Activated CD4-positive, alpha-beta memory T cell treated with anti-CD3 and anti-CD28 coated beads, Interleukin-2, amount 10 ng/mL, durations not matched to agents 7 days and 5 days (primary cell): ENCODE results near the gene CLDN22. TPM values are rescaled to one million over a fixed set of nuclear protein-coding genes. Genes with fewer than 3 reads are reported as not detected.

Experiments used
- CTCF ChIA-PET: fragments of 350-600 bp; sonication (Branson Sonifier 250); formaldehyde crosslinking; loops from one replicate; lab custom pipeline; 2021; ENCODE audit warnings: antibody characterized with exemption, inconsistent platforms; lab: Charles Lee
- POLR2A ChIA-PET: fragments of 350-600 bp; sonication (Branson Sonifier 250); formaldehyde crosslinking; loops from one replicate; lab custom pipeline; 2021; ENCODE audit warnings: antibody characterized with exemption; lab: Charles Lee
- DNase-seq: peaks from one replicate; pipeline ENCODE4 v3.0.0-alpha.2; 2020
- H3K27ac Mint-ChIP-seq: one replicate; pipeline ENCODE4 v1.8.0; 2021; ENCODE audit warnings: mild to moderate bottlenecking, mixed read lengths
- H3K27me3 Mint-ChIP-seq: one replicate; pipeline ENCODE4 v1.8.0; 2021; ENCODE audit warnings: mixed read lengths
- H3K36me3 Mint-ChIP-seq: one replicate; pipeline ENCODE4 v1.8.0; 2021; ENCODE audit warnings: low read depth, mixed read lengths
- H3K4me1 Mint-ChIP-seq: one replicate; pipeline ENCODE4 v1.8.0; 2021; ENCODE audit warnings: mixed read lengths
- H3K4me3 Mint-ChIP-seq: one replicate; pipeline ENCODE4 v1.8.0; 2021; ENCODE audit warnings: mild to moderate bottlenecking, mixed read lengths
- H3K9me3 Mint-ChIP-seq: one replicate; pipeline ENCODE4 v1.8.0; 2021; ENCODE audit warnings: mixed read lengths
- total RNA-seq, 2 experiments: library from RNA; stranded (reverse); gene quantifications; one replicate each; pipeline ENCODE4 v1.2.3, GENCODE V29; 2021

CLDN22 gene
- total RNA-seq, 2 experiments from 2014 or later: not detected

DNA sequence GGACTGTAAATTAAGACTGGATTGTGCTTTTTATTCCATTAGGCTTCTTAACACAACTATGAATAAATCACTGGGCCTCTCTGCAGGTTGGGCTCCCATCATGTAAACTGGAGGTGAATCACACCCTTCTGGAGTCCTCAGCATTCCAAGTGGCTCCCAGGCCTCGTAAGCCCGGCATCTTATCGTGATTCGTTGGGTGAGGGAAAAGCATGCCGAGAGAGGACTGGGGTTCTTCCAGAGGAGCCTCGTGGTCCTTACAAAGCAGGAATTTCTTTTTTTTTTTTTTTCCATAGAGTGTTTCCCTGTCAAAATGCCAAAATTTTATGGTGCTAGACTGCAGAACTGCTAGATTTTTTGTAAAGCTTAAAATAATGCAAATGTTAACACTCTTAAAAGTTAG lies 20.0 kb downstream of the CLDN22 start:
- Mint-ChIP-seq H3K9me3 (no peaks in the 10 kb centered on the region), H3K36me3 (no peaks in the 10 kb centered on the region), H3K4me1 (peaks cover 9% of the 10 kb centered on the region), H3K27me3 (peaks cover 3% of the 10 kb centered on the region), H3K4me3 (no peak overlapping the region), H3K27ac (no peak overlapping the region)
- no peak for DNase-seq
- ChIA-PET CTCF (interaction anchor here (1.3 kb wide), 1 partner anchor 38 kb away, joined by 3 read pairs; no protein-coding TSS in a partner anchor), POLR2A (no interaction called here)

- Mint-ChIP-seq H3K9me3 (no peaks in the 10 kb centered on the region), H3K4me1 (peaks cover 9% of the 10 kb centered on the region), H3K27ac (no peak overlapping the region), H3K36me3 (no peaks in the 10 kb centered on the region), H3K27me3 (no peaks in the 10 kb centered on the region), H3K4me3 (no peak overlapping the region)
- no peak for DNase-seq
- CTCF ChIA-PET: interaction anchor here (1.3 kb wide), 1 partner anchor 38 kb away, joined by 3 read pairs; no protein-coding TSS in a partner anchor
- POLR2A ChIA-PET: no interaction called here
These were observed 20.6 kb downstream of the CLDN22 start for GRCh38 chr4:183299464-183299863.

GRCh38 chr4:183297675-183298074 lies 22.4 kb downstream of the CLDN22 start:
- Mint-ChIP-seq H3K4me3 (no peak overlapping the region), H3K9me3 (no peaks in the 10 kb centered on the region), H3K27ac (no peak overlapping the region), H3K27me3 (no peaks in the 10 kb centered on the region), H3K36me3 (no peaks in the 10 kb centered on the region), H3K4me1 (peaks cover 9% of the 10 kb centered on the region)
- no peak for DNase-seq
- ChIA-PET POLR2A (no interaction called here), CTCF (interaction anchor here (0.6 to 1.2 kb wide), 2 partner anchors 41 to 507 kb away, joined by 3 read pairs; no protein-coding TSS in a partner anchor)

- Mint-ChIP-seq H3K4me1 (peaks cover 5% of the 10 kb centered on the region), H3K27me3 (no peaks in the 10 kb centered on the region), H3K4me3 (no peak overlapping the region), H3K9me3 (no peaks in the 10 kb centered on the region), H3K36me3 (no peaks in the 10 kb centered on the region), H3K27ac (no peak overlapping the region)
- POLR2A ChIA-PET: no interaction called here
- CTCF ChIA-PET: no interaction called here
- DNase-seq: no peak
These were observed 24.4 kb downstream of the CLDN22 start for GRCh38 chr4:183295711-183296110.

- no peaks in the 10 kb centered on the region for H3K9me3 Mint-ChIP-seq
- H3K4me3 Mint-ChIP-seq: no peak overlapping the region
- H3K36me3 Mint-ChIP-seq: no peaks in the 10 kb centered on the region
- H3K27ac Mint-ChIP-seq: no peak overlapping the region
- POLR2A ChIA-PET: no interaction called here
- no peaks in the 10 kb centered on the region for H3K4me1 Mint-ChIP-seq
- CTCF ChIA-PET: no interaction called here
- DNase-seq: no peak
- no peaks in the 10 kb centered on the region for H3K27me3 Mint-ChIP-seq
These were observed 29.0 kb downstream of the CLDN22 start for GRCh38 chr4:183291070-183291469.

GRCh38 chr4:183289688-183290087 lies 30.4 kb downstream of the CLDN22 start:
- Mint-ChIP-seq H3K4me1 (no peaks in the 10 kb centered on the region), H3K4me3 (no peak overlapping the region), H3K27me3 (no peaks in the 10 kb centered on the region), H3K27ac (no peak overlapping the region), H3K36me3 (no peaks in the 10 kb centered on the region), H3K9me3 (no peaks in the 10 kb centered on the region)
- CTCF ChIA-PET: no interaction called here
- DNase-seq: no peak
- POLR2A ChIA-PET: no interaction called here

GRCh38 chr4:183288955-183289354 lies 31.1 kb downstream of the CLDN22 start:
- Mint-ChIP-seq H3K27ac (no peak overlapping the region), H3K4me1 (no peaks in the 10 kb centered on the region), H3K27me3 (no peaks in the 10 kb centered on the region), H3K4me3 (no peak overlapping the region), H3K36me3 (no peaks in the 10 kb centered on the region), H3K9me3 (no peaks in the 10 kb centered on the region)
- no peak for DNase-seq
- ChIA-PET CTCF (no interaction called here), POLR2A (no interaction called here)

- POLR2A ChIA-PET: no interaction called here
- DNase-seq: no peak
- H3K27ac Mint-ChIP-seq: no peak overlapping the region
- no peaks in the 10 kb centered on the region for H3K27me3 Mint-ChIP-seq
- H3K36me3 Mint-ChIP-seq: no peaks in the 10 kb centered on the region
- CTCF ChIA-PET: interaction anchor here (0.6 kb wide), 1 partner anchor 119 kb away, joined by 3 read pairs; no protein-coding TSS in a partner anchor
- no peaks in the 10 kb centered on the region for H3K4me1 Mint-ChIP-seq
- no peak overlapping the region for H3K4me3 Mint-ChIP-seq
- no peaks in the 10 kb centered on the region for H3K9me3 Mint-ChIP-seq
These were observed 32.4 kb downstream of the CLDN22 start for GRCh38 chr4:183287677-183288076.

- ChIA-PET POLR2A (no interaction called here), CTCF (interaction anchor here (0.6 kb wide), 1 partner anchor 120 kb away, joined by 3 read pairs; no protein-coding TSS in a partner anchor)
- Mint-ChIP-seq H3K27ac (no peak overlapping the region), H3K36me3 (no peaks in the 10 kb centered on the region), H3K9me3 (no peaks in the 10 kb centered on the region), H3K4me3 (no peak overlapping the region), H3K4me1 (no peaks in the 10 kb centered on the region), H3K27me3 (no peaks in the 10 kb centered on the region)
- DNase-seq: no peak
These were observed 32.8 kb downstream of the CLDN22 start for GRCh38 chr4:183287309-183287659.

DNA sequence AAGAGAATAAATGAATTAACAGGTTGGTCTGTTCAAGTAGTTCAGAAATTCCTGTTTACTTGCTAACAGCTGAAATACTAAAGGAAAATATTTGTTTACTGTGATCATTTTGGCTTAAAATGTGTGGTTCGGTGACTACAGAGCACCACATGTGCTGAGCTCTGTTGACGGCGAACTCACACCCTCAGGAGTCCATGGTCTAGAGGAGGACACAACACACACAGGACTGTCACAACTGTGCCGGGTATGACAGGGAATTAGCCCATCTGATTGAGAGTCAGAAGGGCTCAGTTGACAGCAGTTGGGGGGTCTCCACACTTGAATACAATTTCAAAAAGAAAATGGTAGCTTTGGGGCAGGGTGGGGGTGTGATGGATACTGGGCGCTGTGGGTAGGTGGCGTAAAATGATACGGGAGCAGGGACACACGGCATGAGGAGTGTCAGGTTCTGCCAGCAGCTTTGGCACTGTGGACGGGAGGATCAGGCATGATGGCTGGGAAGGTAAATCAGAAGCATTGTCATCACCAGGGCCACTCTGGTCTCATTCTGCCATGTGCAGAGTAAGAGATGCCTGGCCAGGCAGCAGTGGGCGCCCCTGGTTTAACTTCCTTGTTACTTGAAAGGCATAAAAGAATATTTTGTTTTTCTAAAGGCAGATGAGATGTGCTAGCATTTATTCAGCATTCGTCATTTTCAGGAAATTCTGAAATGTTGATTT lies 33.3 kb downstream of the CLDN22 start:
- Mint-ChIP-seq H3K27ac (no peak overlapping the region), H3K27me3 (no peaks in the 10 kb centered on the region), H3K36me3 (no peaks in the 10 kb centered on the region), H3K4me1 (no peaks in the 10 kb centered on the region), H3K9me3 (no peaks in the 10 kb centered on the region), H3K4me3 (no peak overlapping the region)
- CTCF ChIA-PET: no interaction called here
- POLR2A ChIA-PET: no interaction called here
- DNase-seq: no peak

DNA sequence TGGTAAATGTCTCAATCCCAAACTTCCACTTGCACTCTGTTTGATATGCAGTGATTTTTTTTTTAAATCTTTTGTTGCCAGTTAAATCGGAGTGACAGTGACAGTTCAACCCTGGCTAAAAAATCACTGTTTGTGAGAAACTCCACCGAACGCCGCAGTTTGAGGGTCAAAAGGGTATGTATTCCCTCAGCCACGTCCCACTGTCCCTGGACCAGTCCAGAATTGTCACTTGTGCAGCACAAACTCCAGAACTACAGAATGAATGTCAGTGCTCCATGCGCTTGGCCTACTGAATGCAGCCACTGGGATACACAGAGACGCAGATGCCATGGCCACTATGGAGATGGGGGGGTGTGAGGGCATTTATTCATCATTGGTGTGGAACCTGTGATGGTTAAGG lies 34.2 kb downstream of the CLDN22 start:
- POLR2A ChIA-PET: no interaction called here
- Mint-ChIP-seq H3K4me3 (no peak overlapping the region), H3K9me3 (no peaks in the 10 kb centered on the region), H3K4me1 (no peaks in the 10 kb centered on the region), H3K27ac (no peak overlapping the region), H3K36me3 (no peaks in the 10 kb centered on the region), H3K27me3 (no peaks in the 10 kb centered on the region)
- CTCF ChIA-PET: no interaction called here
- DNase-seq: no peak

GRCh38 chr4:183284965-183285364 lies 35.1 kb downstream of the CLDN22 start:
- Mint-ChIP-seq H3K9me3 (no peaks in the 10 kb centered on the region), H3K27me3 (no peaks in the 10 kb centered on the region), H3K4me3 (no peak overlapping the region), H3K36me3 (no peaks in the 10 kb centered on the region), H3K4me1 (no peaks in the 10 kb centered on the region), H3K27ac (no peak overlapping the region)
- POLR2A ChIA-PET: no interaction called here
- no peak for DNase-seq
- CTCF ChIA-PET: no interaction called here

DNA sequence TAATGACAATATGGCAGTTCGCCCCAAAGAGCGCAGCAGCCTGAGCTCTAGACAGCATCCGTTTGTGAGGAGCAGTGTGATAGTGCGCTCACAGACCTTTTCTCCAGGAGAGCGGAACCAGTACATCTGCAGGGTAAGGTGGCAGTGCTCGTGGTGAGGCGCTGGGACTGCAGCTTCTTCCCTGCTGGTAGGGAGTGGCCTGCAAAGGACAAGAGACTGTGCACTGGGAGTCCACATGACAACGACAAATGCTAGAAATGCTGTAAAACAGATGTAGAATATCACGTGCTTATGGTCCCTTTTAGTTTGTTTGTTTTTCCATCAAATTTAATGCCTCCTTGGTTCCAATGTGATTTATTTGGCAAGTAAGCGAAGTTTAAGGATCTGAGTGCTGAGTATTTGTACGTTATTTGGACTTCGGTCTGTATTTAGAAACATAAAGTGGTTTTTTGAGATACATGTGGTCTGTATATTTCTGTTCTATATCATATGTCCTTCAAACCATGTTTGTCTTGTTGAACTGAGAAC lies 35.8 kb downstream of the CLDN22 start:
- no peaks in the 10 kb centered on the region for H3K4me1 Mint-ChIP-seq
- ChIA-PET CTCF (no interaction called here), POLR2A (no interaction called here)
- no peak overlapping the region for H3K27ac Mint-ChIP-seq
- no peak for DNase-seq
- H3K27me3 Mint-ChIP-seq: no peaks in the 10 kb centered on the region
- H3K4me3 Mint-ChIP-seq: no peak overlapping the region
- H3K9me3 Mint-ChIP-seq: no peaks in the 10 kb centered on the region
- no peaks in the 10 kb centered on the region for H3K36me3 Mint-ChIP-seq

DNA sequence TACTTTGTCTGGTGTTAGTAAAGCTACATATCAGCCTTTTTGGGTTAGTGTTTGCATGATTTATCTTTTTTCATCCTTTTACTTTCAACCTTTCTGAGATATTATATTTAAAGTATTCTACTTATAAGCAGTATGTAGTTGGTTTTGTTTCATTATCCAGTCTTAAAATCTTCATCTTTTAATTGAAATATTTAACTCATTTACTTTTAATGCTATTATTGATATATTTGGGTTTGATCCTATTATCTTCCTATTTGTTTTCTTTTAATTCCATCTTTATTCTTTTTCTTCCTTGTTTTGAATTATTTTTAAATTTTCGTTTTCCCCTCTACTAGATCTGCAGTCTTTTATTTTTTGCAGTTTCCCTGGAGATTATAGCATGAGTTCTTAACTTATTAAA lies 44.0 kb downstream of the CLDN22 start:
- no peaks in the 10 kb centered on the region for H3K27me3 Mint-ChIP-seq
- no peaks in the 10 kb centered on the region for H3K36me3 Mint-ChIP-seq
- POLR2A ChIA-PET: no interaction called here
- H3K4me3 Mint-ChIP-seq: no peak overlapping the region
- no peak for DNase-seq
- H3K27ac Mint-ChIP-seq: no peak overlapping the region
- H3K4me1 Mint-ChIP-seq: no peaks in the 10 kb centered on the region
- CTCF ChIA-PET: interaction anchor here (0.9 kb wide), 1 partner anchor 14 kb away, joined by 3 read pairs; no protein-coding TSS in a partner anchor
- peaks cover 5% of the 10 kb centered on the region for H3K9me3 Mint-ChIP-seq
